HTERT RPE-1 (cell line): ENCODE results near the gene PCGF3.

Experiments
- in situ Hi-C: fragments of 300-500 bp; cut with MboI; formaldehyde crosslinking; loops from 4 replicates; pipeline ENCODE4 v1.14.3; 2020; ENCODE audit warnings: low sequenced_read_pairs

The PCGF3 gene, protein sequence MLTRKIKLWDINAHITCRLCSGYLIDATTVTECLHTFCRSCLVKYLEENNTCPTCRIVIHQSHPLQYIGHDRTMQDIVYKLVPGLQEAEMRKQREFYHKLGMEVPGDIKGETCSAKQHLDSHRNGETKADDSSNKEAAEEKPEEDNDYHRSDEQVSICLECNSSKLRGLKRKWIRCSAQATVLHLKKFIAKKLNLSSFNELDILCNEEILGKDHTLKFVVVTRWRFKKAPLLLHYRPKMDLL

DNA sequence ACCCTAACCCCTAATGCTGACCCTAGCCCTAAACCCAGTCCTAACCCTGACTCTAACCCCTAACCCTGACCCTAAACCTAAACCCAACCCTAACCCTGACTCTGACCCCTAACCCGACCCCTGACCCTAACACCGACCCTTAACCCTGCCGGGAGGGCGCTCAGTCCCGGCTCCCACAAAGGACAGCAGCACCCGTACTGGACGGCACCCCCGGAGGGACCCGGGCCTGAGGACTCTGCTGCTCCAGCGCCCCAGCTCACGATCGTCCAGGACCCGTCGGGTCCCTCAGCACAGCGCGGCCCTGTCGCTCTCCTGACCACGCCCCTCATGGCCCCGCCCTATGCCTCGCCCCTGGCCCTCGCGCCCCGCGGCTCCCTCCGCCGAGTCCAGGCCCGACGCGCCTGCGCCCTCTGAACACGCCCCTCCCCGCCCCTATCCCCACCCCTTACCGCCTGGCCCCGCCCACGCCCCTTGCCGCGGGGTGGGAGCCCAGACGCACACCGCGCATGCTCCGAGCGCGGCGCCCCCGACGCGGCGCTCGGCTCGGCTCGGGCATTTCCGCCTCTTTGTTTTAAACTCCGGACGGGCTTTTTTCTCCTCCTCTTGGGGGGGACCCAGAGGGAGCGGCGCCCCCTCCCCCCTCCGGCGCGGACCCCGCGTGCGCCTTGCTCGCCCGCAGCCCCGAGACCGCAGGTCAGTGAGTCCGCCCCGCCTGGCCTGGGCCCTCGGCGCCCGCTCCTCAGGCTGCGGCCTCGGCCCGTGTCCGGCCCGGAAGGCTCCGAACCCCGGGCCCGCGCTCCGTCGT, at the start of gene PCGF3:
TSS of gene PCGF3 (plus strand) at position 555 of the 805 bp plus-strand sequence. CDS start 27,849 bp downstream, outside the sequence.
- in situ Hi-C loops = no loop called here

DNA sequence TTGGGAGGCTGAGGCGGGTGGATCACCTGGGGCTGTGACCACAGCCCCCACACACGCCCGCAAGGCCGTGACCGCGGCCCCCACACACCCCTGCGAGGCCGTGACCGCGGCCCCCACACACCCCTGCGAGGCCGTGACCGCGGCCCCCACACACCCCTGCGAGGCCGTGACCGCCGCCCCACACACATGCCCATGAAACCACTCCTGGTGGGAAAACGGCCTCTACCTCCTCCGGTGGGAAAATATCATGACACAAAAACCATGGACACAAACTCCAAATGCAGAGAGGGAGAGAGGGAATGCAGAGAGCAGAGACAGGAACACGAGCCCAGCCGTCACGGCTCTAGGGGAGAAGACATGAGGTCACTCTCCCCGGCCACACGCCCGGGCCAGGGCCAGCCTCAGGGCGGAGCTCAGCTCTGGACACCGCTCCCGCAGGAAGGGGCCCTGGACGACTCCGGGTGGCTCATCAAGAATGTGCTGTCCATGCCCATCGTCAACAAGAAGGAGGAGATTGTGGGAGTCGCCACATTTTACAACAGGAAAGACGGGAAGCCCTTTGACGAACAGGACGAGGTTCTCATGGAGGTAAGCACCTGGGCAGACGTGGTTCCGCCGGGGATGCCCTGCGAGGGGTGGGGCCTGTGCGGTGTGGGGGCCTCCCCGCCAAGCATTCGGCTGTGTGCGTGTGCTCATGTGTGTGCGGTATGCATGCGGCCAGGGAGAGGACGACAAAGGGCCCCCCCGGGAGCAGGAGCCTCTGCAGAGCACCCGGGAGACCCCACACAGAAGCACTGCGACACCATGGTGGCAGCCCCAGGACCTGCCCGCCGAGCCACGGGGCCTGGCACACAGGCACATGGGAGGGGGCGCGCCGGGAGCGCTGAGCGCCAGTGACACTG, 48.9 kb upstream of the PCGF3 start:
- in situ Hi-C loops = no loop called here

DNA sequence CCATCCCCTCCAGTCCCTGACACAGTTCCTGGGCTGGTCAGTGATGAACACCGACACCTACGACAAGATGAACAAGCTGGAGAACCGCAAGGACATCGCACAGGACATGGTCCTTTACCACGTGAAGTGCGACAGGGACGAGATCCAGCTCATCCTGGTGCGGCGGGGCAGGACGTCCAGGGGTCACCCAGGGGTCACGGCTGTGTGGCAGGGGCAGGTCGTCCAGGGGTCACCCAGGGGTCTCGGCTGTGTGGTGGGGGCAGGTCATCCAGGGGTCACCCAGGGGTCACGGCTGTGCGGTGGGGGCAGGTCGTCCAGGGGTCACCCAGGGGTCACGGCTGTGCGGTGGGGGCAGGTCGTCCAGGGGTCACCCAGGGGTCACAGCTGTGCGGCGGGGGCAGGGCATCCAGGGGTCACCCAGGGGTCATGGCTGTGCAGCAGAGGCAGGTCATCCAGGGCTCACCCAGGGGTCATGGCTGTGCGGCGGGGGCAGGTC, 48.2 kb upstream of the PCGF3 start:
- in situ Hi-C loops = no loop called here

DNA sequence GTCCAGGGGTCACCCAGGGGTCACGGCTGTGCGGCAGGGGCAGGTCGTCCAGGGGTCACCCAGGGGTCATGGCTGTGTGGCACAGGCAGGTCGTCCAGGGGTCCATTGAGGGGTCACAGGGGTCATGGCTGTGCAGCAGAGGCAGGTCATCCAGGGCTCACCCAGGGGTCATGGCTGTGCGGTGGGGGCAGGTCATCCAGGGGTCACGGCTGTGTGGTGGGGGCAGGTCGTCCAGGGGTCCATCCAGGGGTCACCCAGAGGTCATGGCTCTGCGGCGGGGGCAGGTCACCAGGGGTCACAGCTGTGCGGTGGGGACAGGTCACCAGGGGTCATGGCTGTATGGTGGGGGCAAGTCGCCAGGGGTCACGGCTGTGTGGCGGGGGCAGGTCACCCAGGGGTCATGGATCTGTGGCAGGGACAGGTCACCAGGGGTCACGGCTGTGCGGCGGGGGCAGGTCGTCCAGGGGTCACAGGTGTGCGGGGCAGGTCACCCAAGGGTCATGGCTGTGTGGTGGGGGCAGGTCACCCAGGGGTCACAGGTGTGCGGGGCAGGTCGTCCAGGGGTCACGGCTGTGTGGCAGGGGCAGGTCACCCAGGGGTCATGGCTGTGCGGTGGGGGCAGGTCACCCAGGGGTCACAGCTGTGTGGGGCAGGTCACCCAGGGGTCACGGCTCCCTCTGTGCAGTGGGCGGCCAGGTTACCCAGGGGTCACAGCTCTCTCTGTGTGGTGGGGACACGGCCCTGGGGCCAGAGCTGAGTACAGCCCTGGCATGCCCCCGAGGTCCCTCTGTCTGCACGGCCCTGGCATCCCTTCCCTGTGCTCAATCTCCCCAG, 47.6 kb upstream of the PCGF3 start:
- in situ Hi-C loops = no loop called here

DNA sequence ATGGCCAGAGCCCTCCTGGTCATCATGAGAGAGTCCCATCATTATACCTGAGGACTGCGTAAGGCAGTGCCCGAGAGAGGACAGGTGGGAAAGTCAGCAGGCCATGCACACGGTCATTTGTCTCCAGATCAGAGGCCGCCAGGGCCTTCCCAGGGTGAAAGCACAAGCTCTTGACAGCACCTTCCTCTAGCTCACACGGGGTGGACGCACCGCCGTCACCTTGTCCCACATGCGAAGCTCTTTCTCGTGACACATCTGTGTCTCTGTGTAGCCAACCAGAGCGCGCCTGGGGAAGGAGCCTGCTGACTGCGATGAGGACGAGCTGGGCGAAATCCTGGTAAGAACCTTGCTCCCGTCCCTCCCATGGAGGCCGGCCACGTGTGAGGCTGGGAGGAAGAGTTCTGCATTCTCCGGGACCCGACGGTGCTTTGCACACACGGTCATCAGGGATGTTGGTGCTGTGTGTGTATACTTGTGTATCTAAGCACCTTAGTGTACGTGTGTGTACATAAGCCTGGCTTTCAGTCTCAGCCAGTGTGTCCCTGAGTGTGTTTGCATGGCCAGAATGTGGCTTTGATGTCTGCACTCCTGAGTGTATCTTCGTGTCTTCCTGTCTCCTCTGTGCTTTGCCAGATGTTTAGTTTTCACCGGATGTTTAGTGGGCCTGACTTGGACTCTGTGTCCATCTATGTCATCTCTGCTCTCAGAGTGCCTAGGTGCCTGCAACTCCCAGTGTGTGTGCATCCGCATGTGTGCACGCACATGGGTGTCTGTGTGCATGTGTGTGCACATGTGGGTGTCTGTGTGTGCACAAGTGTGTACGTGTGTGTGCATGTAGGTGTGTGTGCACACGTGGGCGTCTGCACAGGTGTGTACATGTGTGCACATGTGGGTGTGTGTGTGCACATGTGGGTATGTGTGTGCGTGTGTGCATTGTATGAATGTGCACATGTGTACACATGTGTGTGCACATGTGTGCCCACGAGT, 46.7 kb upstream of the PCGF3 start:
- in situ Hi-C loops = no loop called here

DNA sequence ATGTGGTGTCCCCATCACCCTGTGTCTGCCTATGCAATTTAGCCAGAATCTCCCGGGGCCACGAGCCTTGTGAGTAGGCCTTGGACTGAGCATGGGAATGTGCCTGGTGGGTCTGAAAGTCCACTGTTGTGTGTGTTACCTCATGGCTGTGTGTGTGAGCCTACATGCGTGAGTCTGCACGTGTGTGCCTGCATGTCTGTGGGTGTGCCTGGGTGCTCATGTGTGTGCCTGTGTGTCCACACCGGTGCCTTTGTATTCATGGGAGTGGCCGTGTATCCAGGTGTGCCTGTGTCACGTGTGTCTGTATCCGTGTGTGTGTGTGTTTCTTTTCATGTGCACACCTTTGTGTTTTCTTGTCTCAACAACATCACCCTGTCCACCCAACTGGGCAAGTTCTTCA, 45.8 kb upstream of the PCGF3 start:
- in situ Hi-C loops = no loop called here

DNA sequence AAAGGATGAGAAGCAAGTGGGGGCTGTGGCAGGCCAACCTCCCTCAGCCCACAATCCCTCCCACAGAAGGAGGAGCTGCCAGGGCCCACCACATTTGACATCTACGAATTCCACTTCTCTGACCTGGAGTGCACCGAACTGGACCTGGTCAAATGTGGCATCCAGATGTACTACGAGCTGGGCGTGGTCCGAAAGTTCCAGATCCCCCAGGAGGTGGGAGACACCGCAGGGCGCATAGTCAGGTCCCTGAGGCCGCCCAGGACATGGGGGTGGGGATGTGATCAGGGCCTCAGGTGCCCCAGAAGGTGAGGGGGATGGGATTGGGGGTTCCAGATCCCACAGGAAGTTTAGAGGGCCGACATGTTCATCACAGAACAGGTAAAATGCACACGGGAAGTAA, 45.2 kb upstream of the PCGF3 start:
- in situ Hi-C loops = no loop called here

DNA sequence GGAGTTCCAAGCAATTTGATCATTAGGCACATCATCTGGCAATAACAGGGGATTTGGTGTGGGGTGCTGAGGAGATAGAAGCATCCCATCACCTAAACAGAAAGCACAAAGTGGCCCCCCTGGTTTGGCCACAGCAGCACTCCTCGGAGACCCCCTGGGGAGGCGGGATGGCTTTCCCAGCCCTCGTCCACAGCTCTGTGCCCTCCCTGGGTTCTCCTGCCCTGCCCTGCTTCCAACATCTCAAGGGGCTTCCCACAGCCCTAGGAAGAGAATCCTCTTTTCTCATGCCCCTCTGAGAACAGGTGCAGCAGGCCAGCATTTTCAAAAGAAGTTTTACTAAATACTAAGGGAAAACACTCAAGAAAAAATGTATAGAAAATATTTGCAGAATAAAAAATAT, 44.4 kb upstream of the PCGF3 start:
- in situ Hi-C loops = no loop called here

DNA sequence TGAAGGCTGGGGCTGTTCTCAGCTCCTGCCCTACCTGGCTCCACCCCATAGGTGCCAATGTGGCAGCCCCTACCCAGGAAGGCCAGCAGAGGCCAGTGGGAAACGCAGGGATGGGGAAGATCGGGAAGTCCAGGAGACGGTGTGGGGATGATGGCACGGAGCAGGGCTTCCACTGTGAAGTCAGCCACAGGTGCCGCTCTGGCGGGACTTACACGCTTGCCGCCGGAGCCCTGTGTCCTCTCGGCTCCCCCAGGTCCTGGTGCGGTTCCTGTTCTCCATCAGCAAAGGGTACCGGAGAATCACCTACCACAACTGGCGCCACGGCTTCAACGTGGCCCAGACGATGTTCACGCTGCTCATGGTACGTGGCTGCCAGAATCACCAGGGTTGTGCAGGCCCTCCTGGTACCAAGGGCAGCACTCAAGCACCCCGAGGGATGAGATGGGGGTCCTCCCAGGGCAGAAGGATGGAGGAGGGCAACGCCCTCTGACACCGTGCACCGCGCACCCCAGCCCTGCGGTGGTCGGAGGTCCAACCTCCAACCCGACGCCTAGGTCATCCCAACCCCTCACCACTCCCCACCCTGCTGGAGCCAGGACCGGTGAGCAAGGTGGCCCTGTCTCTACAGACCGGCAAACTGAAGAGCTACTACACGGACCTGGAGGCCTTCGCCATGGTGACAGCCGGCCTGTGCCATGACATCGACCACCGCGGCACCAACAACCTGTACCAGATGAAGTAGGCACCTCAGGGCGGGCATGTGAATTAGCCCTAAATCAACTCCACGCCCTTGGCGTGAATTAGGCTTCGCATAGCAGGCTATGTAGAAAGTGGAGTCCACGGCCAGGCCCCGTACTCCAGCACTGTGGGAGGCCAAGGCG, 43.5 kb upstream of the PCGF3 start:
- in situ Hi-C loops = no loop called here

DNA sequence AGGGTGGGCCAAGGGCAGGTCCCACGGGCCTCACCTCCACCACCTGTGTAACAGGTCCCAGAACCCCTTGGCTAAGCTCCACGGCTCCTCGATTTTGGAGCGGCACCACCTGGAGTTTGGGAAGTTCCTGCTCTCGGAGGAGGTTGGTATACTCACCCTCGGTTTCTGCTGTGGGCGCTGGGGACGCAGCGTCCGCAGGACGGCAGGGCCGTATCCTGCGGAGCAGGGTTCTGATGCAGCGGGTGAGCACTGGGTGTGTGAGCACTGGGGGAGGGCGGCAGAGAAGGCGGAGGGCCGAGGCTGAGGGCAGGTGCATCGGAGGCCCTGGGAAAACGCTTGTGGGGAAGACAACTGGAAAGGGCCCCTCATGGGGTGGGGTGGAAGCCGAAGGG, 42.6 kb upstream of the PCGF3 start:
- in situ Hi-C loops = no loop called here

DNA sequence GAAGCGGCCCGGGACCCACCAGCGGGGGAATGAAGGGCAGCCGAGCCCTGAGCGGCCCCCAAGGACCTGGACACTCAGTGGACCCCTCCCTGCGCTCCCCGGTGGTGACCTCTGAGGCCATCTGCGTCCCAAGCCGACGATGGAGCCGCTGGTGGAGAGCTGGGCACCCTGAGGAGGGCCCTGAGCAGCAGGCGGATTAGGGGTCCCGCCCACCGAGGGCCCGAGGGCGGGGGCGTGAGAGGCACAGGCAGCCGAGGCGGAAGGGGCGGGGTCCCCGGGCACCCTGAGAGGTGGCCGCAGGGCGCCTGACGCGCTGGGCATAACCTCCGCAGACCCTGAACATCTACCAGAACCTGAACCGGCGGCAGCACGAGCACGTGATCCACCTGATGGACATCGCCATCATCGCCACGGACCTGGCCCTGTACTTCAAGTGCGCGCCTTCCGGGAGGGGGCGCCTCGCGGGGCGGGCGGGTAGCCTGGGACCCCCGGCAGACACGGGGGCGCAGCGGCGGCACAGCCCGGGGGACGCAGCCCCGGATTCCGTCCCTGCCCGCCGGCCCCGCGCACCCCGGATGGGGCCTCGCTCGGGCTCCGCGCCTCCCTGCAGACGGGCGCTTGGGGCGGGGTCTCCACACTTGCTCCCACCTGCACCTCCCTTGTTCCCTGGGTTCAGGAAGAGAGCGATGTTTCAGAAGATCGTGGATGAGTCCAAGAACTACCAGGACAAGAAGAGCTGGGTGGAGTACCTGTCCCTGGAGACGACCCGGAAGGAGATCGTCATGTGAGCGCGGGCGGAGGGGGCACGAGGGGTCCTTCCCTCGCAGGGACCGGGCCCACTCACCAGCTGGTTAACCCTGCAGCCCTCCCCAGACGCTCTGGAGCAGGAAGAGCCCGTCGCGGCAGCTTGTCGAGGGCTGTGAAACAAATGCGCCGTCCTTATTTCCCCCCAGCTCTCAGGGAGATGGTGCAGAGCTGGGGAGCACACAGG, 41.9 kb upstream of the PCGF3 start:
- in situ Hi-C loops = no loop called here

DNA sequence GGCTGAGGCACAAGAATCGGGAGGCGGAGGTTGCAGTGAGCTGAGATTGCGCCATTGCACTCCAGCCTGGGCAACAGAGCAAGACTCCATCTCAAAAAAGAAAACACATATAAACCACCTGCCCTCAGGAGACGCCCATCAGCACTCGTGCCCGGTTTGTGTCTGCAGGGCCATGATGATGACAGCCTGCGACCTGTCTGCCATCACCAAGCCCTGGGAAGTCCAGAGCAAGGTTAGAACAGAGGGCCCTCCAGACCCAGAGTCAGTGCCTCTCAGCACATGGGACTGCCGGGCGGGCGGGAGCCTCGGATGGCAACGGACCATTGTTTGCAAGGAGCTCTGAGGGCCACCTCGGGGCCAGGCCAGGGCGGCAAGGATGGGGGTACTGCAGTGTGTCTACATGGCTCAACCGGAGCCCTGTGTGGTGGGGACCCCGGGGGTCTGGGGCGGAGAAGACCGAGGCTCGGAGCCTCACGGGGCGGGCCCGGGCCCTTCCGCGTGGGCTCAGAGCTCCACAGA, 40.9 kb upstream of the PCGF3 start:
- in situ Hi-C loops = no loop called here

DNA sequence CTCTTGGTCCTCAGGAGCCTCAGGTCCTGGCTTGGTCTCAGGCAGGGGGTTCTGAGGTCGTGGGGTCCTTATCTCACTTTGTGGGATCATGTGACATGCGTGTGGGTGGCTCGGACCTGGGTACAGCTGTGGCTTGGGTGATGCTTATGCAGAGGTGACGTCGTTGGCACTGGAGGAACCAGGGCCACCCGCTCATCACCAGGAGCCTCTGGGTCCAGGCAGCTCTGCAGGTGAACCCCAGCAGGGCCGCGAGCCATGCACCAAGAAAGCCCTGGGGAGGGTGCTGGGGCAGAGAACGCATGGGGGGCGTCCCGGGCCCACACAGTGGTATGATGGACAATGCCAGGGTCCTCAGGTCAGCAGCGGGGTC, 40.3 kb upstream of the PCGF3 start:
- in situ Hi-C loops = no loop called here

DNA sequence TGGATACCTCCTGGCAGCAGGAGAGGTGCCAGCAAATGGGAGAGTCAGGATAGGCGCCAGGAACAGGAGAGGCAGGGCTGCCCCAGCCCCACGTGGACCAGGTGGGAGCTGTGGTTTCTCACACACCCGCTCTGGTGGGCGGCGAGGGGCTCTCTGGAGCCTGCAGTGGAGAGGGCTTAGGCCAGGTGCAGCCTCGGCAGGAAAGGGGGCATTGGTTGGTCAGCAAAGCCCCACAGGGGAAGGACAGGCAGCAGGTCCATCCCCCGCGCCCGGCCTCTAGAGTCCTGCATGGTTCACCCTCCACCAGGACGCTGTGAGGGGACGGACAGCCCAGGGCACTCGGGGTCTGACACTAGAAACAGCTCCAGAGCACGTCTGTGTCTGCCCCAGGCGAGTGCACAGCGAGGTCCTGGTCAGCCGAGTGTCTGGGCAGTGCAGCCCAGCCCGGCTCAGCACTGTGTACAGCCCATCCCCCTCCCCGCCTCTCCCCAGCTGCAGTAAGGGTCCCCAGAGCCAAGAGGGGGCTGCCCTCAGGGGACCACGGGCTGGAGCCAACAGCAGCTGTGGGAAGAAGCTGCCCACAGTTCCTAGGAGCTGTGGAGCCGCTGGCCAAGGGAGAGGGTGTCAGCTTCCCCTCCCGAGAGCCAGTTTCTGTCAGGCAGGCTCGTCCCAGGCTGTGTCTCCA, 39.7 kb upstream of the PCGF3 start:
- in situ Hi-C loops = no loop called here

DNA sequence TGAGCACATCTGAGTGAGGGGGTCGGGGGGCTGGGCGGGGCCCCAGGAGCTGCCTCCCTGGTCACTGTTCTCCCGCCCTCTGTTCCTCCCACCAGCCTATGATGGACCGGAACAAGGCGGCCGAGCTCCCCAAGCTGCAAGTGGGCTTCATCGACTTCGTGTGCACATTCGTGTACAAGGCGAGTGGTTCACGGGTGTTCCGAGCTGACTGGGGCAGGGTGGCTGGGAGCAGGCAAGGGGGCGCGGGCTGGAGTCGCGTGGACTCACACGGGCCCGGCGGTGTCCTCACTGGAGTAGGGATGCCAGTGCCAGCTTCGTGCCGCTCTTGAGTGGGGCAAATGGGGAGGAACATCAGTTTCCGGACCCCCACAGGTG, 39.2 kb upstream of the PCGF3 start:
- in situ Hi-C loops = no loop called here

DNA sequence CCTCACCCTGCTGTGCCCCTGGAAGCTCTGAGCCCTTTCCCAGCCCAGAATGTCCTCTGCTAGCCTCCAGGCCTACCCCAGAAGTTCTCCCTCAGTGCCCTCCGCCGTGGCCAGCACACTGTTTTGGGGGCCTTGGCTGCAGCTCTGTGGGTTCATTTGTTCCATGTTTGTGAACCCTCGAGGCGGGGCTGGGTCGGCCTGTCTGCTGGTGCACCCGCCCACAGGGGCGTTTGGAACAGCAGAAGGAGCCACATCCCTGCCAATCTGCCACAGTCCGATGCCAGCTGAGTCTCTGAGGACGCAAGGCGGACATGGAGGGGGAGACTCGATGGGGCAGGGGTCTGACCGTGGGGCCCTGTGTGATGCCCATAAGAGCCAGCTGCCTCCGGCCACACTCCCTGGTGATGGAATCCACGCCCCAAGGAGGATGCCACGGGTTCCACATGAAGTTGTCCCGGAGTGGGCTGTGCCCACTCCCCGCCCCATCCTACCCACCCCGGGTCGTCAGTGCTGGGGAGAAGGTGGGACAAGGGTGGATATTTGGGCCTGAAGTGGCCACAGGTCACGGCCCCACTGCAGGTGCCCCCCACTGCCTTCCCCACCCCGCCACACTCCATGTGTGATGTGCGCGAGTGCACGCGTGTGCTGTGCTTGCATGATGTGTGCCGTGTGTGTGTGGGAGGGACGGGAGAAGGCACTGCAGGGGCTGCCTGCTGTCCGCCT, 38.6 kb upstream of the PCGF3 start:
- in situ Hi-C loops = no loop called here
